Inflammatory macrophage treated with lipopolysaccharide for 4 hours (primary cell): ENCODE measurements around the gene ITPRID1.

Source experiments
- DNase-seq: peaks from one replicate; pipeline ENCODE4 v3.0.0-alpha.2; 2020

ITPRID1 gene

DNA sequence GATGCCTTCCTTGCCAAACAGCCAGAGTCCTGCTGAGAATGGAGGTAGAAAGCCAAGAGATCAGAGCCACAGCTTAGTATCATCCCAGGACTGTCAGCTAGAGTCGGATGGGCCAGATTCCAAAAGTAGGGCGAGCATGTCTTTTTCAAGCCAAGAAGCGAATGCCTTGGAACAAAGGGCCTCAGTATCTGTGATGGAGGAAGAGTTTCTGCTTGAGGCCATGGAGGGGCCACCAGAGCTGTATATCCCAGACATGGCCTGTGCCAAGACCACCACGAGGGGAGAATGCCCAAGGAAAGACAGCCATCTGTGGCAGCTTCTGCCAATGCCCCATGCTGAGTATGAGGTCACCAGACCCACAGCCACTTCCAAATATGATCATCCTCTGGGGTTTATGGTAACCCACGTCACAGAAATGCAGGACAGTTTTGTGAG lies 128.8 kb downstream of the ITPRID1 start:
- DNase-seq, result no peak

DNA sequence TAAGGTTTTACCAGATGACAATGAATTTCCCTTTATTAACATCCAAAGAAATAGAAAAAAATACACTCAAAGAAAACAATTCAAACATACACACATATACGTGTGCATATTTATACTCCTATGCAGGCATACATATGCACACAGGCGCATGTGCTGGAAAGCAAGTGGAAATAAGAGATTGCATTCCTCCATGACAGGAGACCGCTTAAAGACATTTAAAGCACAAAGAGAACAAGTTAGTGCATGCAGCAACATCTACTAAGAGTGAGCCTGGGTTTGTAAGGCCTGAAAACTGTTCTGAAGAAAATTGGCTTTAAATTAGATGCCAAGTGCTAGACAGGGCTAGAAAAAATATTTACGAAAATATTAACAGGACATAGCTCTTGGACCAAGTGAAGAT lies 133.1 kb downstream of the ITPRID1 start:
- no peak for DNase-seq

DNA sequence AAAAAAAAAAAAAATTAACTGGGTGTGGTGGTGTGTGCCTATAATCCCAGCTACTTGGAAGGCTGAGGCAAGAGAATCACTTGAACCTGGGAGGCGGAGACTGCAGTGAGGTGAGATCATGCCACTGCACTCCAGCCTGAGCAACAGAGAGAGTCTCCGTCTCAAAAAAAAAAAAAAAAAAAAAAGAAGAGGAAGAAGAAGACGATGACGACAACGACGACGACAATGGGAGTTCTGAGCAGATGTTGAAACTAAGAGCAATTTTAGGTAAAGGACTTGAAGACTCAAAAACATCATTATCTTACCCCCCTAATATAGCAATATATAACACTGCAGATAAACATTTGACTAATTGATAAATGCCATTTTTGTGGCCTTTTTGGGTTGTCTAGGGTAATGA lies 133.6 kb downstream of the ITPRID1 start:
- peak; percentile 90 for DNase-seq

DNA sequence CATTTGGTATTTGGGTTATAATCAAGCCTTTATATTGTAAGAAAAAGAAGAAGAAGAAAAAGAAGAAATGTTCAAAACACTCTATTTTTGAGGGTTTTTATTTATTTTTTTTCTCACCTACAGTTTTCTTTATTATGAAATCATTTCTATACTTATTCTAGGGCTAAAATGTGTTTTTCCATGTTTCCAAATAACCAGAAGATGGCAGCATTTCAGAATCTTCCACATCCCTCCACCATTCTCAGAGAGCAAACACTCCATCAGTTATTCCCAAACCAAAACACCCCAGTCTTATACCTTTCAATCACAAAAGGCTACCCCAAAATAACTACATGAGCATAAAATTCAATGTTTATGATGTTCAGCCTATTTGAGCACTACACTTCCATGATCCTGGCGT lies 134.4 kb downstream of the ITPRID1 start:
- peak; percentile 41 for DNase-seq

DNA sequence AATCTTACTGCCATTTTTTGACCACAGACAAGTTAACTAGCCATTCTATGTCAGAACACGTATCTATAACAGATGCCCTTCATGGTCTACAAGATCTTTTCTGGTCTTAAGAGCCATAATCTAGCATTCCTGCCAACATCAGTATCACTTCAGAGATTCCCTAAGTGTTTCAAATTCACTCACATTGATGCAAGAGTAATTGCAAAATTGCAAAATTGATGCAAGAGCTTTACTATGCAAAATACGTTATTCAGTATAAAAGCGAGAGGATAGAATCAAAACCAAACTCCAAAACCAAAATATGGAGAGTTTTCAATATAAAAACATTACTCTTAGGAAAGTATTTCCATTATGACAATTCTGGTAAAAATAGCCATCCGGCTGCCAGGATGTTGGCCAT lies 135.0 kb downstream of the ITPRID1 start:
- peak; percentile 85 for DNase-seq

DNA sequence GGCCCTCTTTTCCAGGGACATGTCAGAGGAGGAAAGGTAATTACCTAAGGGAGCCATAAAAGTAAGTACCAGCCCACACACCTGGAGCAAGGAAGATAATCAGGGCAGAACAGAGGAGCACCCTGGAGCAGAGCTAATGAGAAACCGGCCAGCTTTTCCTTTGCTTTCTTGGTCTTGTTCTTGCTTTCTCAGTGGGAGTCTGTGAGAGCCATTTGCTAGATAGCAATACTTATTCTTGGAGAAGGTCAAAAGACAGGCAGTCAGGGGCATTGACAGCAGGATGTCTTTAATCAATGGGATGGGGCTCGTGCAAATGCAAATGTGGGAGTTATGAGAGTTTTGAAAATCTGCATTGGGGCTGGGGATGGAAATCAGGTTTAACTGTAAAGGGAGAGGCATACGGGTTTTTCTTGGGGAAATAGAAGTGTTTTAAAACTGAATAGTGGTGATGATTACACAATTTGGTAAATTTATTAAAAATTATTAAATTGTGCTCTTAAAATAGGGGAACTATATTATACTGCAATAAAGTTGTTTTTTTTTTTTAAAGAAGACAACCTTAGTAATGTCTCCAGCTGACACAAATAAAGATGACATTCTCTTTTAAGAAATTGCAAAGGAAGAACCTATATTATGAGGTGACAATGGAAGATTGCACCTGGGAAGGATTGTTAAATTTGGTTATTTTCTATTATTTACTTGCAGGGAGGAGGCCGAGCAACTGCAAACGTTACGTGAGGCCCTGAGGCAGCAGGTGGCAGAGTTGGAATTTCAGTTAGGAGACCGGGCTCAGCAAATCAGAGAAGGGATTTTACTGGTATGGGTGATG lies 137.6 kb downstream of the ITPRID1 start:
- DNase-seq, result peak; percentile 65

DNA sequence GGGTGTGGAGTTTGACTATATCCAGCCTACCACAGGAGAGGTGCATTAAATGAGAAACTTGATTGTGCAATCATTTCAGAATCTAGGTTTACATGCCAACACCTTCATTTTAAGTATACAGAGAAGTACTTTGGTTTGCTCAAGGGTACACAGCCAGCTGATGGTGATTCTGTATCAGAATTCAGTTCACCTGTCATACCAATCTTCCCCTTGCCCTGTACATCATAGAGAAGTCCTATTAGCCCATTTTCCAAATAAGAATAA lies 138.1 kb downstream of the ITPRID1 start:
- no peak for DNase-seq

DNA sequence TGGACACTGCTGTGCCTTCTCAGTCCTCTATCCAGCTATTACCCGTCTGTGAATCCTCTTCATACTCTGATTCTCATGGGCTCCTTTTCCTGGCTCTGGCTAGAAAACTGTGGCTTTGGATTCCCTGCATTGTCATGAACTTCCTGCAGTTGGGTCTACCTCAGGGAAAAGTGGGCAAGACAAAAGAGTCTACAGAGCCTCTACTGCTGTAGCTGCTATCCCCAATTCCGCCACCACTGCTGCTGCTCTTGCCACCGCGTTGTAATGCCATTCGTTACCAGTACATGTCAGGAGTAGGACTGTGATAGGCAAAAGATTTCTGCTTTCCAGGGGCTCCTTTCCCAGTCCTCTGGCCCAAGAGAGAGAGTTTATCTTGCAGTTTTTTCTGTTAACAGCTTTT lies 149.2 kb downstream of the ITPRID1 start:
- no peak for DNase-seq

DNA sequence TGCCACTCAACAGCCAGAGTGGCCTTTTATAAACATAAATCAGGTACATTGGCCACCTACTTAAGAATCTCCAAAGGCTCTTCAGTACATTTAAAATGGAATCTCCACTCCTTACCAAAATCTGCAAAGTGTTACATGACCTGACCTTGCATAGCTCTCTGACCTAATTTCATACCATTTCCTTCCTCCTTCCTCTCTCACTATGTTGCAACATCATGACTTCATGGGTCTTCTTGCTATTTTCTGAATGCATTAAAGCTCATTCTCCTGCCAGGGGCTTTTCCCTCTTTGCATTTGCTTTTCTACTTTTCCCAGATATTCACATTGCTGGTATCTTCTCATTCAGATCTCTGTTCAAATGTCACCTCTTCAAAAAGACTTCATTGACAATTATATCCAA lies 151.0 kb downstream of the ITPRID1 start:
- DNase-seq, result peak; percentile 92

DNA sequence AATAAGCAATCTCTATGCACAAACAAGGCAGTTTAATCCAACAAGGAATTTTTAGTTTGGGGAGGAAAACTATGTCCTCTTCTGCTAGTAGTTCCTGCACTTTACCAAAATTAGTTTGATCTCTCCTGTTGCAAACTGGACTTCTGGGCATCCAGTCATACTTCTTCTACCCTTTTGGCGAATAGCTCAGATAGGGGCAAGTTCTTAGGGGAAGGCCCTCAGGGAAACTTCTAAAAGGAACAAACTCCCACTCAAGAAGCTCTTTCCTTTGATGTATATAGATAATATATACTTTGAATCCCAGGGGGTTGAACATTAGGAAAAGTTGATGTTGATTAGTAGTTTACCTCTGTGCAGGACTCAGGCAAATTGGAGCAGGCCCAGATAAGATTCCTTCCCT lies 151.7 kb downstream of the ITPRID1 start:
- peak; percentile 40 for DNase-seq

DNA sequence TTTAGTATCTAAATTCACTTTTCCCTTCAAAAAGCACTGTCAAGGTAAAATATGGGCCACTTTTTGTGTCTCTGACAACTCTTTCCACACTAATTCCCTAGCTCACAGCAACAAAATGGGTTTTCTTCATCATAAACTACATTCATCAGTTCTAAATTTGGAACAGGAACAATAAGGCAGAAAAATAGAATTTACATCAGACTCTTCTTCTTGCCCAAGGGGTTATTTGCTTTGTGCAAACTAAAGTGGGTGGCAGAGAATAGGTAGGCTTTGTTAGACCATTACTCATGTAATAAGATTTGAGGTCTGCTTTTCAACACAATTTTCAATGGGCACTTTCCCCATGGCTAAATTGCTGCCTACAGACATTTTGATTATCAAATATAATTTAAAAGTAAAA lies 155.6 kb downstream of the ITPRID1 start:
- peak; percentile 44 for DNase-seq

DNA sequence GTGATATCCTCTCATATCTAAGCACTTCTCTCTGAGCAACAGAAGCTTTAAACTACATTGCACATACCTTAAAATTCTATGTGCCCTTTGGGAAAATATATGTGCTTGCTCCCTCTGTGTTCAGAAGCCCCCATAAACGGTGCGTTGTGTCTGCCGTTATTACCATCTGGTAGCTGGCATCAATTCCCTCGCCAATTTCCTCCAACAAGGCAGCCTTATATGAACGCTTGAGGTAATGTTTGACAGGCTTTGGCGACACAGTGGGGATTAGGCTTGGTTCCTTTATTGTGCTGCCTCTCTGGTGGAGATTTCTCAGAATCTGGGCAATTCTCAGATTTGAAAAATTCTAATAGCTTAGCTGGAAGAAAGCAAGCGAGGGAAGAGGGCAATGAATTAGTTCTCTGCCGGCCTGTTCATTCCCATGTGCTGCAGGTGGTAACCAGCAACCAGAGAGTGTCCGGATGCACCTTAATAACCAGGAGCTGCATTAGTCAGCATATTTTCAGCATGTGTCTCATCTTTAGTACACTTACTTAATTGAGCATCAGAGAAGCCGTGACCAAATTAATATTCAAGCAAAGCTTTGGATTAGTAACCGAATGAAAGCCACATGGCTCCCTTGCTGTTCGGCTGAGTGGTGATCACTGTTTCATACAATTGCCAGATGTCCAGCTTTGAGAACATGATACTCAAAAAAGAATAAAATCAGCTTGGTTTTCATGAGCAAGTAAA lies 165.8 kb downstream of the ITPRID1 start:
- no peak for DNase-seq

DNA sequence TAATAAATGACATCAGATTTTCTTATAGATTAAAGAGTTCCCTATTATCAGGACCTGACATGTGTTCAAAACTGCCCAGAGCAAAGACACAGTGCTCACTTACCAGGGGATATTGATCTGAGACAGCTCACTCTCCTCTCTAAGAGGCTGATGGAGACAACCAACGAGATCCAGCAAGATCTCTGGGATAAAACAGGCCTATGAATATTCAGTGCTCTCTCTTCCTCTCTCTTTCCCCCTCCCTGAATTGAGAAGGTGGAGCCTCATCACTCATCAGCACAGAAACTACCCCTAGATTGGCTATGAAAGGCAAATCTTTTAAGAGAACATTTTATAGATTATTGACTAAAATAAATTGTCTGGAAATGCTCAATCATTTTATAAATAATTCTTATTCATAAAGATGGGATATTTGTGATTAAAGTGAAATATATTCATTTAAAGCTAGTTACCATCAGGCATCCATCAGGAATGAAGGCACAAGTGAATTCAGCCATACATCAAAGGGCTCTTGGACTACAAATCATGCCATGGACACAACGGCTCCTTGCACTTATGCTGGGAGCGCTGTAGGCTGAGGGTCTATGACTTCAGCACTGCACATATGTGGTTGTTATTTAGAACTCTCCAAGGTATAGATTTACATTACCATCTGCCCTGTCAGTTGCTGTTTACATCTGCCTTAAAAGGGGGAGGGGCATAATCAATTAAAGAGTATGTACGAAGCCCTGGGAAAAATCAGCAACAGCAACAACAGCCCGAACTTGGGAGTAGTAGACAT lies 169.7 kb downstream of the ITPRID1 start:
- DNase-seq, result no peak

DNA sequence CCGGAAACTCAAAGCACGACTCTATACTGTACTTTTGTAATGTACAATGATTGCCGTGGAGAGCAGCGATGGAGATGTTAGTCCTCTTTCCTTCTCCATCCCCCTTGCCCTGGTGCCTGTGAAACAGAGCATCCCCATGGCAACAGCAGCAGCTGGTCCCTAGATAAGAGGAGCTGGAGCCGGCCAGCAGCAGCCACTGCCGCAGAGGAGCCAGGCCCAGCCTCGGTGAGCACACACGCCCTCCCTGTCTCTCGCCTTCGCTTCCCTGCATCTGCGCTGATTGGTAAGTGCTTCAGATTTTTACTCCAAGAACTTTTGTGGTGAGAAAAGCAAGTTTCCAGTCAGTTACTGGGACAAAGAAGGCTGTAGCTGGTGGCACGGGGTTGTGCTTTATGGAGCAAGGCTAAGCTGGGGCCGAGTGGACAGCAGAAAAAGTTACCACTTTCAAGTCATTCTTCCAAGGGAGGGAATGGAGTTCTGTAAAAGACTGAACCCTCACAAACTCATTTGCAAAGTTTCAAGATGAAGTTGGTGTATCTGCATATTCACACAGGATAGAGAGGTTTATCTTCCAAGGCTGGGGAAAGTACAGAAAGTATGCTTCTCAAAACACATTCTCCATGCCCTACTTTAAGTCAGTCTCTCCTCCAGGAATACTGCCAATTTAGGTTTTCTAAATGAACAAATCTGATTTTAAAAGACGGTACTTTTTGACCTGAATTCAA lies 173.3 kb downstream of the ITPRID1 start, which contains the start of gene PPP1R17:
TSS of gene PPP1R17 (plus strand) at position 192 of the 725 bp plus-strand sequence. CDS start 5,227 bp downstream, outside the sequence.
- peak; percentile 23 for DNase-seq

DNA sequence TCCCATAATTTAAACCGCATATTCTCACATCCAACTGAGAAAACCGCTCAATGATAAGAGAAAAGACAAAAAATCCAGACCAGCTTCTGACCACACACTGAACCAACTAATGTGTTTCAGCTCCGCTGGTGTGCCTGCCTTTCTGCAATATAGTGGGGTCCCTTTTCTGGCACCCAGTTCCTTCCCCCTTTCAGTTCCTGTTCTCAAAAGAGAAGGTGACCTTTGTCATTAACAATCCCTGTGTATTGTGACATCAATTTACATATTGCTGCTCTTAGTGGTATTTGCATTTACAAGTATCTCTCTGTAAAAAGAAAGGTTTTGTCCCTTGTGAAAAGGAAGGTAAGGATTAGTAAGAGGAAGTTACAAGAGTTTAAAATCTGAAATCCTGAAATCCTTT lies 174.5 kb downstream of the ITPRID1 start:
- DNase-seq, result peak; percentile 91

DNA sequence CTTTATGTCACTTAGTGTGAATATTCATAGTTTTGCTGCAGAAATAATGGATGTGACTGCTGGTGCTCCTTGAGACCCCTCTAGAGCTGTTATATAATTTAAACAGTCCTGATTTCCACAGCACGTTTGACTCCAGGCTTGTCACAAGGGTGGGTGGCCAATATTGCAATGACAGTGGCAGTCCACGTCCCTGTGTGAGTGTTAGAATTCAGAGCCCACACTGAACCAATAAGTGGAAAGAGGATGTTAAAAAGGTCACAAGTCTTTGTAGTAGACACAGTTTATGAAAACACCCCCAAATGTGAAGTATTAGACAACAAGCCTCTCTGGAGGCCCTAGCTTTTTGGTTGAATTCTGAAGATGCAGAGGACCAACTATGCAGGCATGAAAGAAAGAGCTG lies 175.1 kb downstream of the ITPRID1 start:
- peak; percentile 68 for DNase-seq

DNA sequence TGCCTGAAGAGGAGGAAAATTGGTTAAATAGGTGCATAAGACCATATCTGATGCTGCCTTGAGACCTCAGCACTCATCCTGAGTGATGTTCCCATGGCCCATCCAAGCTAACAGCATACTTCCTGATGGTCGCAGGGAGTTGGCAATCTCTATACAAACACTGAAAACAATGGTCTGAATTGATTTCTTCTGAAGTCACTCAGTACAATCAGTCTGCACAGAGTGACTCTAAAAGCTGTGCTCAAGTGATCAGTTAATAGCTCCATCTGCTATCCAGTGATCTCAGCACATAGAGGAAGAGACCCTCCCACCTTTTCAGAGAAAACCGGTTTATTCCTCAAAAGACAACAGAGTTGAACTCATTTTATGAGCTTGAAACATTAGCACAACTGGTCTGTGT lies 177.0 kb downstream of the ITPRID1 start:
- no peak for DNase-seq

DNA sequence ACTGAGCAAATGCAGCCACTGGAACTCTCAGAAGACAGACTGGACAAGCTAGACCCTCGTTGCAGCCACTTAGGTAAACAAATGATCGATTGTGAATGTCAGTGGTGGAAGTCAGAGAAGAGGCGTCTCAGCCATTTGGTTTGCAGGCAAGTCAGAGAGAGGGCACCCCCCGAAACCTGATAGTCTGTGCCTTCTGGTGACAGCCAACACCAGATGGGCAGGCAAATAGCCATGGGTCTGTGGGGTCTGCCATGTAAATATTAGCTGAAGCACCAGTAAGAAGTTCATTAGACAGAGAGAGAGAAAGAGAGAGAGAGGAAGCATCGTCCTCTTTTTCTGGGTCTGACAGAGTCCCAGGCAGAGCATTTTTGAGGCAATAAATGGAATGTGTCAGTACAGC lies 178.6 kb downstream of the ITPRID1 start:
- no peak for DNase-seq

DNA sequence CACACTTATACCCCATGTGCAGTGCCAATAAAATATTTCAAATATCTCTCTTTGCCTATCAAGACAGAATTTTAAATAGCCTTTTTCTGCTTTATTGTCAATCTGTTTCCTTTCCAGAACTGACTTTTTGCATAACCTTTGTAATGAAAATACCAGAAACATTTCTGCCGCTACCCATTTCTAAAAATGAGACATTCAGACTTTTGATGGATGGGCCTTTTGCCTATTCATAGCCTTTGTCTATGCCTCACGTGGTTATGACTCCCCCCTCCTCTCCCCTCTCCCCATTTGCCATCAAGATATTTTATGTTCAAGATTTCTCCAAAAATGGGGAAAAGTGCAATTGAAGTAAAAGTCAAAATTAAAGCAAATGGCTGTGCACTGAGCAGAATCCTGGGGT lies 179.0 kb downstream of the ITPRID1 start:
- DNase-seq, result no peak

DNA sequence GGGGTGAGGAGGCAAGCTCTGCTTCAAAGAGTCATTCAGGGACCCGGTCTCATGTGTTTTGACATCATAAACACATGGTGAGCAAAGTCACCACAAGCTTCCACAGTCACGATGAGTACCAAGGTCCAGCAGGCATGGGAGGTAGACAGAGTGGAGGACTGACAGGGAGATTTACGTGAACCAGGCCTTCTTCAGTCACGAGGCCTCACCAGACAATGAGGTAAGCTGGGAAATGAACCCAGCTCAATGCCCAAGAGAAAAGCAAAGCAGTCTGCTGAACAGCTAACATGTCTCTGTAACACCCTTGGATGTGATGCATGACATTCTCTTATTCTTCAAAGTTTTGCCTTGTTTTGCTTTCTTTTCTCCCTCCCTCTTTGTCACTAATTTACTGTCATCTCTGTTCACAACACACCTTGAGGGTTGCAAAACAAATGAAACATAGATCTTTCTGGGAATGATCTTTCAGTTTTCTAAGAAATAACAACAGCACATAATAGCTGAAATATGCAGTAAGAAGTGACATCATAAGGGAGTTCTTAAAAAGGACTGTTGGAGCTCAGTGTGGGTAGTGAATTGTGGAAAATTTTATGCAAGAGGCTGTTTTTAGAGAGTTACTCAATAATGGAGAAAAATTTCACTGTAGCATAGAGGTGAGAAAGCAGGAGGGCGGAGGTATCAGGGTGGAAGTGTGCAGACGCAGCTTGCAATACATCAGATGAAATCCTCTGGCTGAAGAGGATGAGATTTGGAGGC lies 182.1 kb downstream of the ITPRID1 start:
- peak; percentile 81 for DNase-seq

DNA sequence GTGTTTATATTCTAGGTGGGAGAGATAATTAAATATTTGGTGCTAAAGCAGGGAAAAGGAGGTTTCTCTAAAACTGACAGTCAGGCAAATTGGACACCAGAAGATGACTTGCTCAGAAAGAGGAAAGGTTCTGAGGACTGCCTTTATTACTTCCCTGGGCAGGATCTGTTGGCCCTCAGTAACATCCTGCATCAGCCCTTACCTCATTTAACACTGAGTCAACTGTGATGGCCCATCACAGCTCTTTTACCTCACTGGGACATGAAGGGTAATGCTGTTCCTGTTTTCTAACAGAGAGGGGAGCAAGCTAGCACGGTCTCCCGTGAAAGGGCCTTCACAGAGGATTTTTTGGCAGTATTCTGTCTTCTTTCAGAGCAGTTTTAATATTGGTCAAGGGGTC lies 185.2 kb downstream of the ITPRID1 start:
- DNase-seq, result peak; percentile 90

DNA sequence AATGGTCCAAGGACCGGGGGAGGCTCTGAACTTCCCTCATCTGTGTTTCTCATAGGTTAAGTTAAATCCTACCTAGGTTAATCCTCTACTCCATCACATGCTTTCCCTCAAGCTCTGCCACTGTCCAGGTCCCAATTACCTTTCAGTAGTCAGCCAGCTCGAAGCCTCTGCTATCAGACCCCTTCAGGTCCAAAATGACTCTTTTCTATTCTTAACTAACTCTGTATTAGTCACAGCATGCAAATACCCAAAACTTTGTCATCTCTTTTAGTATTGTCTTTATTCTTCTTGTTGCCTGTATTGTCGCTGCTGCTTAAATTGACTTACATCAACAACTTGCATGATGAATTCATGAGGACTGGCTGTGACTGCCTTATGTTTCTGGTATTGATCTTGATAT lies 188.5 kb downstream of the ITPRID1 start:
- no peak for DNase-seq
